Fibroblast of skin of right biceps (primary cell): ENCODE measurements around the gene KLHDC8A.

Experiments used
- DNase-seq: peaks from one replicate; pipeline ENCODE4 v3.0.0-alpha.2; 2013

Gene KLHDC8A

DNA sequence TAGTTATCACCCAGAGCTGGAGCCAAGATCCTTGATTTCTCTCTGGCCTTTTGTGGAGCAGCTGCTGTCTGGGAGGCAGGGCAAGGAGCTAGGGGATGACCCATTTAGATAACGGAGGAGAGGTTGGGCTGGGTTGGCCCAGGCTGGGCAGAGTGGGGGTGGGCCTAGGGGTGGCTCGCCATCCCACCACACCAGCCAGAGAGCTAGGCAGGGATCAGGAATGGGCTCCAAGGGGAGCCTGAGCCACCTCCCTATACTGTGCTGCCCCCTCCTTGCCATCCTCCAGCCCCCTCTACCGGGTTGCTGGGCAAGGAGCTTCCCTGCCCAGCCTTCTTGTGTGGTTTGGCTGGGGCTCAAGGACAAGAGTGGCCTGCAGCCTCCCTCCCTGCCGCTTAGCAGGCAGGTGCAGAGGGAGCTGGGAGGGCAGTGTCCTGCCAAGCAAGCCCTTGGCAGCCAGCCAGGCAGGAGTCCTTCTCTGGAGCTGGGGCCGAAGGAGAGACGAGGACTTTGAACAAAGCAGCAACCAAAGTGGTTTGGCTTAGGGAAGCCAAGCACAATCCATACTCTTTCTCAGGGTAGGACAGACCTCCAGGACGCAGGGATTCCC is 39.3 kb downstream of the KLHDC8A start:
- no peak for DNase-seq

GRCh38 chr1:205316161-205316566 is 40.6 kb downstream of the KLHDC8A start:
- no peak for DNase-seq

GRCh38 chr1:205315008-205315618 is 41.6 kb downstream of the KLHDC8A start:
- DNase-seq, result no peak

DNA sequence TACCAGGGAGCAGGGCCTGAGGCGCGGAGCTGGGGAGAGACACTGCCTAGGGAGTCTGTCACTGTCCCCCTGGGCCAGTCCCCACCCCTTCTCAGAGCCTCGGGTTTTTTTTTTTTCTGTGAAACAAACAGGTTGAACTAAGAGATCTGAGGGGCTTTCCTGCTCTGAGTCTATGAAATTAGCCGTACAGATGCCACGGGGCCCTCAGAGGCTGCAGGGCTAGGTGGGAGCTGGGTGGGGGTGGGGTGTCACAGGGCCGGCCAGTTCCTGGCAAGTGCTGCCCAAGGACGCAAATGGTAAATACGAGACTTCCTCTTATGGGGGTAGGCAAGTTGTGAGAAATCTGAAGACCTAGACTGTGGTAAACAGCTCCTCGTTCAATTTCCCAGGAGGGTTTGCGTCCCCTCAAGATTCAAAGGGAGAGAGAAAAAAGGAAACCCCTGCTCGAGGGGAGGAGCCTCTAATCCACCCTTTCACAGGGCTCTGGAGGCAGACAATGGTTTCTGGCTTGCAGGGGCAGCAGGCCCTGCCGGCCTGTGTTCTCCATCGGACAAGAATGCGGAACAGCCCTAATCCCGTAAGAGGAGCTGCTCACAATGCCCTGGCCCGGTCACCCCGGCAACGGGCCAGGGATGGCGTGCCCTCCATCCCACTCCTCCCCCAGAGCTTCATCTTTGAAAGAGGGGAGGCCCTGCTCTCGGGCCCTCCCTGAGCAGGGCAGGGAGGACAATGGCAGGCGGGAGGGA is 43.0 kb downstream of the KLHDC8A start:
- peak; percentile 80 for DNase-seq

DNA sequence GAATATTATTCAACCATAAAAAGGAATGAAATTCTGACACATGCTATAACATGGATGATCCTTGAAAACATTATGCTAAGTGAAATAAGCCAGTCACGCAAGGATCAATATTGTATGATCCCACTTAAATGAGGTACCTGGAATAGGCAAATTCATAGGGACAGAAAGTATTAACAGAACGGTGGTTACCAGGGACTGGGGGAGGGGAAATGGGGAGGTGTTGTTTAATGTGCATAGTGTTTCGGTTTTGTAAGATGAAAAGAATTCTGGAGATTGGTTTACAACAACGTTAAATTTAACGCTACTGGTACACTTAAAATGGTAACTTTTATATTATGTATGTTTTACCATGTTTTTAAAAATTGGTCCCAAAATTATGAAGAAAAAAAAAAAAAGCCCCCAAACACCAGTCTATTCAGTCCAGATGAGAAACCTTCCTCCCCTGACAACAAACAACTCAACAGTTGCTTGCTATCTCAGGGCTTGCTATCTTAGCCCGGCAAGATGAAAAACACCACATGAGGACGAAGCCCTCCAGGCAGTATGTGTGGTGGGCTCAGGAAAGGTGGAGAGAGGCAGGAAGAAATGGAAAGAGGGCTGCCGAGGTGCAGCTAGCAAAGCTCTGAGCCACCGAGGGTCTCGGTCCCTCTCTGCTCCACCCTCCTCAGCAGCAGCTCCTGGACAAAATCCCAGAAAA is 43.7 kb downstream of the KLHDC8A start:
- no peak for DNase-seq

DNA sequence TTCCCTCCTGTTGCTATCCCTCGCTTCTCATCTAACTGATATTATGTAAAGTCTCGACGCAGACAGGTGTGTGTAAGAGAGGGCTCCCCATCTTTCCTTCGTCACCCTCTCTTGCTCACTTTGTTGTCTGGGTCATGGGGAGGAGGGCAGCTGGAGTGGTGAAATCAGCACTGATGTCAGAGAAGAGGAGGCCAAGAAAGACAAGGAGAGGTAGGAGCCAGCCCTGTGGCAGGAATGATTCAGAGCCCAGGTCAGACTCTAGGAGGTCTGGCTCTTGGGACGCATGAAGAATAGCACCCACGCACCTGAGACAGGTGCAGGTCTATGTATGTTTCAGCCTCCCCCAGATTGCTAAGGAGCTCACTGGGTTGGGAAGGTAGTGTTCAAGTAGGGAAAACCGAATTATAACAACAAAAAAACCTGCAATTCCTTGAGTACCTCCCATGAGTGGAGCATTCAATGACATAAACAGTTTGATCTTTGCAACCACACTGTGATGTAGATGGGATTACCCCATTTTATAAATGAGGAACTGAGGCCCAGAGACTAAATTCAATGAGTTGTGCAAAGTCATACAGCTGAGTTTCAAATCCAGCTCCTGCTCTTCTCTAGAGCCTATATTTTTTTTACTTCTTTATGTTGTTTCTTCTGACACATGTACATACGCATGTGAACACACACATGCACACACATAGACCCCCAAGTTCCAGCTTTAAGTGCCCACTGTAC is 45.6 kb downstream of the KLHDC8A start:
- no peak for DNase-seq

DNA sequence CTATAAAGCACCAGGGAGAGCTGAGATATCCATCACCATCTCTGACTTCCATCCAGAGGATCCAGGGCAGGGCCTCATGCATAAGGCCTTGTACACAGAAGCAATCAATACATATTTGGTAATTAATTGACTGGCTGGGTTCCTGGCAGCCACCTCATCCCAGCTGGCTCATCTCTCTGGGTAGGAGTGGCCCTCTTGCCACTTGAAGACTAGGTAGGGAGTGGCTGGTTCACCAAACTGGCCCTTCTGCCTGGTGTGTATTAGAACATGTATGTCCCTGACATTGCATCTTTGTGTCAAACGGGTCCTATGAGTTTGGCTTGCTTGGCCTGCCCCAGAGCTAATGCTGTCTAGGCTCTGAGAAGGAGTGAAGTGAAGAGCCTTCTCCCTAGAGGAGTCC is 47.0 kb downstream of the KLHDC8A start:
- no peak for DNase-seq

DNA sequence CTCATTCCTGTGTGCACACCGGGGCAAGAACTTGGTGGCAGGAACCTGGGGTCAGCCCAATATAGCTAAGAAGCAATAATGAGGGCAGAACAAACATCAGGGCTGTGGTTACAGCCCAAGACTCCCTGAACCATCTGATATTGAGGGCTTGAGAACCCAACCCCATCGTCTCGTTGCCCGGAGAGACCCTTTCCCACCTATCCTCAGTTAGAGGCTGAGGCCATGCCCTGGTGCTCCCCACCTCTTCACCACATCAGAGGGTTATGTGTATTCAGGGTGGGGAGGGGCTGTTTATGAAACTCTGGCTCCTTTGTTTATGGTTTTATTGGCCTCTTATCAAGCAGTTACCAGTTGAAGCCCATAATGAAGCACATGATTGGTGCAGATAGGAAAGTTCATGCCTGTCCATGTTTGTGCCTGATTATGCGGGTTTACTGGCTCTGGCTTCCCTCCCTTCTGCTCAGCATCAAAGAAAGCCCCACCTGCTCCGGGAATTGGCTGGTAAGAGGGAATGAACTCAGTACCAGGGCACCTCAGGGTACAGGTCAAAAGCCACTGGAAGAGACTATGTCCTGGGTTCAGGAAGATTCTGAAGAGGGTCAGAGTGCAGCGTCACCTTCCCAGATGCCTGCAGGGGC is 49.7 kb downstream of the KLHDC8A start:
- DNase-seq, result no peak

GRCh38 chr1:205304695-205305070 is 52.0 kb downstream of the KLHDC8A start:
- no peak for DNase-seq

- no peak for DNase-seq
Observed at GRCh38 chr1:205304046-205304694, 52.6 kb downstream of the KLHDC8A start.

GRCh38 chr1:205303247-205303888 is 53.4 kb downstream of the KLHDC8A start:
- no peak for DNase-seq

DNA sequence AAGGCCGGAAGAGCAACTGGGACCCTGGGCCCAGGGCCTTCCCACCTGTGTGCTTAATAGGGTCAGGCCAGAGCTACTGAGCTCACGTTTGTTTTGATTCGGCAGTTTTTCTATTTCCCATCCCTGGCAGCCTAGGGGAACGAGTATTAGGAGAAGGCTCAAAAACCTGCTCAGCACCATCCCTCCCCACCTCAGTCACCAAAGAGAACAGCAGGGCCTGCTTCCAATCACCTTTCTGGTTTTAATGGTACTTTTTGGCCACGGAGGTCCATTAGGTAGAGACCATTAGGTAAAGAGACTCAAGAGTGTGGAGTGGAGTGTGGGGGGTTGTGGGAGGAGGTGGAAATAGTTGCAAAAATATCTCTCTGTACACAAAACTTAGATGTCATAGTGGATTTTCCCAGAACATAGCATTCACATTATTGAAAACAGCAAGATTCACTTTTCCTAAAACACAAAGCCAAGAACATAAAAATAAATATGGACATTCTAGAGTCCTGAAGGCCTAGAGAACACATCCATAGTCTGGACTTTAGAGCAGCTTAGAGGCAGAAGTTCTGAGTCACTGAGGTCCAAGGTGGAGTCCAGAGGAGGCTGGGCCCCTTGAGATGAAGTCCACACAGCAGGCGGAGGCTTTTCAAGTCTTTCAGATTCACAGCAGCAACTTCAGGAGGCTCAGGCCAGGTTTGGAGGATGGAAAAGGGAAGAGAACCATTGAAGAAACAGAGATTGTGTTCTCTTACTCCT is 54.7 kb downstream of the KLHDC8A start:
- peak; percentile 50 for DNase-seq

GRCh38 chr1:205301205-205301821 is 55.4 kb downstream of the KLHDC8A start:
- peak; percentile 99 for DNase-seq

DNA sequence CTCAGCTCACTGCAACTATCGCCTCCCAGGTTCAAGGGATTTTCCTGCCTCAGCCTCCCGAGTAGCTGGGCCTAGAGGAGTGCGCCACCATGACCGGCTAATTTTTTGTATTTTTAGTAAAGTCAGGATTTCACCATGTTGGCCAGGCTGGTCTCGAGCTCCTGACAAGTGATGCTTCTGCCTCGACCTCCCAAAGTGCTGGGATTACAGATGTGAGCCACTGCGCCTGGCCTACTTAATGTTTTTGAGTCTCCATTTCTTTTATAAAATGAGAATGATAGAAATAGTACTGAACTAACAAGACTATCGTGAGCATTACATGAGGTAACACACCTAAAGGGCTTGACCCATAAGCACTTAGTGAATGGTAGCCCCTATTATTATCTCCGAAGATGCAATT is 56.6 kb downstream of the KLHDC8A start:
- no peak for DNase-seq

DNA sequence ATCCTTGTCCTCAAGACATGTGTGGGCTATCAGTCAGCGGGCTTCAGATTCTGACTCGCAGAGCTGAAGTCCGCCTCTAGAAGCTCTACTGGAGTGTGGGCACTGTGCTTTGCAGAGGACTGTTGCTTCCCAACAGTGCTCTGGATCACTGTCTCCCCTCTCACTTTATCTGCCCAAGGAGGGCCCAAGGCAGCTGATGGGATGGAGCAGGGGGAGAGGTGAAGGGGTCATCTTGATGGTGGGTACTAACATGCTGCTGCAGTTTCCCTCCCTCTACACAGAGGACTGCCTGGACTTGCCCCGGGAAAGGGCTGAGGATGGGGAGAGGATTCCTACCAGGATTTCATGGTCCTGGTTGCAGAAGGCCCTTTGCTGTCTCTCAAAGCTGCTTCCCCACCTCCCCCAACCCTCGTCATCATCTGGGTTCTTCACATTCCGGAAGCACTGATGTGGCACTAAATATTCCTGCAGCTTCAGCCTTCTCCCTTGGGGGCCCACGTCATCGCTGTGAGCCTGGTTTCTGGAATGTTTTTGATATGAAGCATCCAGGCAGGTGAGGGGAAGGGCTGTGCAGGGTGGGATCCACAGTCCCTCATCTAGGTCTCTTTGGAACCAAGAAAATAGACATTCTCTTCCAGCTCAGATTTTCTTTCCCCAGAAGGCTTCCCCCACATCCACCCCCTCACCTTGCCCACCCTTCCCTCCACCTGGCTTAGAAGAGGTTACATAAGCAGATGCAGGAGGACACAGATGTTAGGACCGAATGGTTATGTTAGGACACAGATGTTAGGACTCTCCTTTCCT is 58.3 kb downstream of the KLHDC8A start:
- peak; percentile 100 for DNase-seq

DNA sequence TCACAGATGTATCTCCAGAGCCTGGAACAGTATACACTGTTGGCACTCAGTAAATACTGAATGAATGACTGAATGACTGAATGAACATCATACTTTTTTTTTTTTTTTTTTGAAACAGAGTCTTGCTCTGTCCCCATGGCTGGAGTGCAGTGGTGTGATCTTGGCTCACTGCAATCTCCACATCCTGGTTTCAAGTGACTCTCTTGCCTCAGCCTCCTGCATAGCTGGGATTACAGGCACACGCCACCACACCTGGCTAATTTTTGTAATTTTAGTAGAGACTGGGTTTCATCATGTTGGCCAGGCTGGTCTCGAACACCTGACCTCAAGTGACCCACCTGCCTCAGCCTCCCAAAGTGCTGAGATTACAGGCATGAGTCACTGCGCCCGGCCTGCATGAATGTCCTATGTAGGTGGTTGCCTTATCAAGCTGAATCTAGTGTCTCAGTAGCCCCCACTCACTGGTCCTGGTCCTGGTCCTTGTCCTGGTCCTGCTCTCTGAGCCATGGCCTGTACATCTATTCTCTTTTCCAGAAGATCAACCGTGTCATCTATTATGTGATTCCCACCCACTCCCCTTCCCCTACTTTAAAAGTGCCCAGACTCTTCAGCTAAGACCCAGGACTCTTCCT is 59.1 kb downstream of the KLHDC8A start:
- DNase-seq, result peak; percentile 46

GRCh38 chr1:205296154-205296553 is 60.6 kb downstream of the KLHDC8A start:
- DNase-seq, result no peak

DNA sequence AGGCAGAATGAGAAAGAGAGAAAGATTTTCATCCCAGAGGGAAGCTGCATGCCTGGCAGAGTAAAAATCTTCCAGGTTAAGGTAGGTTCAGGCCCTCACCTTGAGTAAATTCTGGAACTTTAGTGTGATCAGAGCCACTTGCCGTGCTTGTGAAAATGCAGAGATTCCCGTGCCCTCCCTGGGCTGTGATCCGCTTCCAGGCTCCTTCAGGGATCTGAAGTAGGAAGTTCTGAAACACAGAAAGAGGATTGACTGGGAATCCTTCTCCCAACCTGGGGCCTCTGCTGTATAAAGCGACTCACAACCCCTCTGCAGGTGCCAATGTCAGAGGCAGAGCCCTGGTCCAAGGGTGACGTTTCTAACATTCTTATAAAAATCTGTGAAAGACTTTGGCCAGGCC is 61.8 kb downstream of the KLHDC8A start:
- no peak for DNase-seq
